GM23338 (cell line): ENCODE results near the gene RHOG. TPM values are rescaled to one million over a fixed set of nuclear protein-coding genes. Genes with fewer than 3 reads are reported as not detected.

ENCODE experiments used
- ATAC-seq: fragments of 200-7000 bp; cut with Tn5 transposase; 3 replicates; pipeline ENCODE4 v1.9.1; 2020
- DNase-seq: peaks from one replicate; pipeline ENCODE4 v3.0.0-alpha.2; 2015; ENCODE audit warnings: low spot score
- H2AFZ ChIP-seq: fragments of 200-600 bp; sonication (generic); 2 replicates; pipeline ENCODE4 v1.8.0; 2016; ENCODE audit warnings: antibody characterized with exemption, mild to moderate bottlenecking, moderate library complexity
- H3F3A ChIP-seq: fragments of 200-600 bp; sonication (generic); replicated peaks from 2 replicates; pipeline ENCODE4 v1.8.0; 2017; ENCODE audit warnings: antibody characterized with exemption, mixed run types, low read depth
- H3K27ac ChIP-seq: fragments of 200-600 bp; sonication (generic); 2 replicates; pipeline ENCODE4 v1.6.1; 2016; ENCODE audit warnings: low read depth
- H3K27me3 ChIP-seq: fragments of 200-600 bp; sonication (generic); 2 replicates; pipeline ENCODE4 v1.8.0; 2016; ENCODE audit warnings: mild to moderate bottlenecking, mixed run types, moderate library complexity; ENCODE audit not compliant: insufficient read depth
- H3K36me3 ChIP-seq: fragments of 200-600 bp; sonication (generic); 2 replicates; pipeline ENCODE4 v1.8.0; 2016; ENCODE audit warnings: mild to moderate bottlenecking; ENCODE audit not compliant: insufficient read depth
- H3K4me1 ChIP-seq: fragments of 200-600 bp; sonication (generic); 2 replicates; pipeline ENCODE4 v1.8.0; 2016; ENCODE audit warnings: mild to moderate bottlenecking, moderate library complexity; ENCODE audit not compliant: insufficient read depth
- H3K4me2 ChIP-seq: fragments of 200-600 bp; sonication (generic); 2 replicates; pipeline ENCODE4 v1.7.1; 2017; ENCODE audit warnings: mixed run types
- H3K4me3 ChIP-seq: fragments of 200-600 bp; sonication (generic); 2 replicates; pipeline ENCODE4 v1.6.1; 2016; ENCODE audit warnings: mixed run types
- H3K79me2 ChIP-seq: fragments of 200-600 bp; sonication (generic); replicated peaks from 2 replicates; pipeline ENCODE4 v1.8.0; 2017; ENCODE audit warnings: mild to moderate bottlenecking; ENCODE audit not compliant: insufficient read depth
- H3K9me2 ChIP-seq: fragments of 200-600 bp; sonication (generic); 2 replicates; pipeline ENCODE4 v1.8.0; 2017; ENCODE audit not compliant: insufficient read depth
- H4K20me1 ChIP-seq: fragments of 200-600 bp; sonication (generic); replicated peaks from 2 replicates; pipeline ENCODE4 v1.8.0; 2017; ENCODE audit warnings: mild to moderate bottlenecking; ENCODE audit not compliant: insufficient read depth
- H3K27ac Mint-ChIP-seq: 2 replicates; pipeline ENCODE4 v1.8.0; 2020; ENCODE audit warnings: inconsistent platforms, mild to moderate bottlenecking, moderate library complexity, mixed read lengths
- H3K27me3 Mint-ChIP-seq: 3 replicates; pipeline ENCODE4 v1.8.0; 2022; ENCODE audit warnings: low read depth, mild to moderate bottlenecking, moderate library complexity, mixed read lengths, inconsistent platforms; ENCODE audit not compliant: insufficient read depth, poor library complexity
- H3K36me3 Mint-ChIP-seq: 3 replicates; pipeline ENCODE4 v1.8.0; 2021; ENCODE audit warnings: low read depth, mild to moderate bottlenecking, inconsistent platforms, moderate library complexity, mixed read lengths
- H3K4me1 Mint-ChIP-seq: 3 replicates; pipeline ENCODE4 v1.8.0; 2020; ENCODE audit warnings: mild to moderate bottlenecking, inconsistent platforms, mixed read lengths
- H3K4me3 Mint-ChIP-seq: 3 replicates; pipeline ENCODE4 v1.8.0; 2021; ENCODE audit warnings: moderate library complexity, mild to moderate bottlenecking, inconsistent platforms, mixed read lengths
- H3K9me3 Mint-ChIP-seq: 3 replicates; pipeline ENCODE4 v1.8.0; 2020; ENCODE audit warnings: moderate library complexity, mild to moderate bottlenecking, inconsistent platforms, mixed read lengths
- CREB1 ChIP-seq: fragments of 250-450 bp; sonication (Bioruptor Pico); IDR thresholded peaks from 2 replicates; pipeline ENCODE4 v1.5.0; 2020; ENCODE audit warnings: low read depth, mild to moderate bottlenecking, moderate library complexity
- EZH2 ChIP-seq: fragments of 200-600 bp; sonication (generic); IDR thresholded peaks from one replicate; pipeline ENCODE4 v1.8.0; 2017; ENCODE audit warnings: antibody characterized with exemption, mild to moderate bottlenecking, low read depth; ENCODE audit not compliant: unreplicated experiment
- EZH2phosphoT487 ChIP-seq: fragments of 200-600 bp; sonication (generic); IDR thresholded peaks from one replicate; pipeline ENCODE4 v1.8.1; 2018; ENCODE audit warnings: antibody characterized with exemption; ENCODE audit not compliant: unreplicated experiment
- JUNB ChIP-seq: IDR thresholded peaks from one replicate; pipeline ENCODE4 v1.6.1; 2016; ENCODE audit warnings: antibody characterized with exemption; ENCODE audit not compliant: unreplicated experiment
- NANOG ChIP-seq: IDR thresholded peaks from 2 replicates; pipeline ENCODE4 v1.6.1; 2016; ENCODE audit warnings: antibody characterized with exemption, borderline replicate concordance
- POLR2AphosphoS5 ChIP-seq: IDR thresholded peaks from 2 replicates; pipeline ENCODE4 v1.6.1; 2016; ENCODE audit warnings: antibody characterized with exemption, low read depth
- REST ChIP-seq: IDR thresholded peaks from one replicate; pipeline ENCODE4 v1.6.1; 2018; ENCODE audit warnings: antibody characterized with exemption; ENCODE audit not compliant: unreplicated experiment
- STAT1 ChIP-seq: IDR thresholded peaks from one replicate; pipeline ENCODE4 v1.6.1; 2016; ENCODE audit warnings: antibody characterized with exemption; ENCODE audit not compliant: unreplicated experiment
- ZNF114 ChIP-seq: fragments of 250-450 bp; sonication (Bioruptor Pico); IDR thresholded peaks from 2 replicates; pipeline ENCODE4 v1.5.0; 2020; ENCODE audit warnings: mild to moderate bottlenecking, moderate library complexity
- ZNF331 ChIP-seq: fragments of 250-450 bp; sonication (Bioruptor Pico); IDR thresholded peaks from 2 replicates; pipeline ENCODE4 v1.5.0; 2020; ENCODE audit warnings: low read depth, mild to moderate bottlenecking, moderate library complexity
- polyA plus RNA-seq: library from polyadenylated mRNA; unstranded; fragments of >200 nt; fragmentation: Nextera tagmentation; extraction: Ambion mirVana; gene quantifications from 2 replicates; pipeline ENCODE4 v1.2.1, GENCODE V29; 2016
- total RNA-seq: library from RNA; depleted of rRNA; stranded (reverse); fragments of >200 nt; shearing (Covaris generic); gene quantifications from 2 replicates; pipeline ENCODE4 v1.2.3, GENCODE V29; 2014
- TF ChIP-seq, protein P1 (sequence below): IDR thresholded peaks from 2 replicates; pipeline ENCODE4 v1.6.1; 2016; ENCODE audit warnings: antibody characterized with exemption
- TF ChIP-seq, protein P2 (sequence below), 2 experiments: fragments of 200-600 bp in 1 of 2; sonication (generic) in 1 of 2; conservative IDR thresholded peaks; 2 replicates each; pipeline versions ENCODE4 v1.5.1 to v1.6.1; 2016 to 2017; ENCODE audit warnings: antibody characterized with exemption in 2 of 2, low read depth in 2 of 2, mild to moderate bottlenecking in 2 of 2, moderate library complexity in 1 of 2

RHOG gene
- total and polyA plus RNA-seq, 2 experiments from 2014 or later = 26.3 to 38.6 TPM

- Histone ChIP-seq H3K27ac (no peak overlapping the region), H3K9me2 (no peaks in the 10 kb centered on the region), H4K20me1 (peaks cover 57% of the 10 kb centered on the region), H2AFZ (no peak overlapping the region), H3K4me2 (peak overlapping the region; percentile 55; the same call in 1 of the 2 replicates), H3K4me1 (peaks cover 28% of the 10 kb centered on the region), H3K4me3 (no peak overlapping the region), H3K27me3 (no peaks in the 10 kb centered on the region), H3F3A (0 out of 2 replicates have a peak, but pooled peaks cover 3% of the 10 kb centered on the region), H3K36me3 (no peaks in the 10 kb centered on the region; the same call in 1 of the 2 replicates), H3K79me2 (peaks cover 70% of the 10 kb centered on the region)
- Mint-ChIP-seq H3K4me1 (peaks cover 53% of the 10 kb centered on the region), H3K4me3 (no peak overlapping the region), H3K27me3 (peaks cover 9% of the 10 kb centered on the region), H3K27ac (no peak overlapping the region), H3K36me3 (peaks cover 15% of the 10 kb centered on the region), H3K9me3 (no peaks in the 10 kb centered on the region; the same call in 2 of the 3 replicates)
- no peak for TF ChIP-seq EZH2phosphoT487
- ATAC-seq = no peak
- no peak for DNase-seq
These were observed 3.0 kb downstream of the RHOG start for GRCh38 chr11:3837793-3838192.

DNA sequence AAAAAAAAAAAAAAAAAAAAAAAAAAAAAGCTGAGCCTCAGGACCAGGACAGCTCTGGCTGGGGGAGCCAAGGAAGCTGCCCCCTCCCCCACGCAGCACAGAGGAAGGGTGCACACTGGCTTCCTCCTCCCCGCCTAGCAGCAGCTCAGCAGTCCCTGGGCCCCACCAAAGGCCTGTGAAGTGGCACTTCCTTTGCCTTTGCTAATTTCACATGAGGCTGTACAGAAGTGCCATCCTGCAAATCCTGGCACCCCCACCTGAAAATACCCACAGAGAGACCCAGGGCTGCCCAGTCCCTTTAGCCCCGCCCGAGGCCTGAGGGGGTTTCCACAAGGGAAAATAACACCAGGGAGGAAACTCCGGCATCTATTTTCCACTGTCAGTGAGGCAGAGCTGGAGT is 3.9 kb downstream of the RHOG start:
- H3K4me1 ChIP-seq = peaks cover 26% of the 10 kb centered on the region
- no peaks in the 10 kb centered on the region for H3K9me2 ChIP-seq
- 0 out of 2 replicates have a peak, but pooled peaks cover 3% of the 10 kb centered on the region for H3F3A ChIP-seq
- H3K27me3 ChIP-seq = no peaks in the 10 kb centered on the region
- Mint-ChIP-seq H3K9me3 (no peaks in the 10 kb centered on the region; the same call in 2 of the 3 replicates), H3K4me1 (peaks cover 51% of the 10 kb centered on the region), H3K27me3 (peaks cover 8% of the 10 kb centered on the region), H3K36me3 (peaks cover 15% of the 10 kb centered on the region), H3K4me3 (no peak overlapping the region), H3K27ac (no peak overlapping the region)
- H4K20me1 ChIP-seq = peaks cover 57% of the 10 kb centered on the region
- no peak overlapping the region for H3K4me3 ChIP-seq
- TF ChIP-seq, protein P1, sequence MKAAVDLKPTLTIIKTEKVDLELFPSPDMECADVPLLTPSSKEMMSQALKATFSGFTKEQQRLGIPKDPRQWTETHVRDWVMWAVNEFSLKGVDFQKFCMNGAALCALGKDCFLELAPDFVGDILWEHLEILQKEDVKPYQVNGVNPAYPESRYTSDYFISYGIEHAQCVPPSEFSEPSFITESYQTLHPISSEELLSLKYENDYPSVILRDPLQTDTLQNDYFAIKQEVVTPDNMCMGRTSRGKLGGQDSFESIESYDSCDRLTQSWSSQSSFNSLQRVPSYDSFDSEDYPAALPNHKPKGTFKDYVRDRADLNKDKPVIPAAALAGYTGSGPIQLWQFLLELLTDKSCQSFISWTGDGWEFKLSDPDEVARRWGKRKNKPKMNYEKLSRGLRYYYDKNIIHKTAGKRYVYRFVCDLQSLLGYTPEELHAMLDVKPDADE = no peak
- TF ChIP-seq STAT1 (no peak), EZH2phosphoT487 (no peak), CREB1 (no peak), ZNF331 (CRISPR knock-in tag) (no peak), EZH2 (no peak), NANOG (no peak), POLR2AphosphoS5 (no peak), ZNF114 (CRISPR knock-in tag) (no peak), REST (no peak), JUNB (no peak)
- TF ChIP-seq, protein P2, sequence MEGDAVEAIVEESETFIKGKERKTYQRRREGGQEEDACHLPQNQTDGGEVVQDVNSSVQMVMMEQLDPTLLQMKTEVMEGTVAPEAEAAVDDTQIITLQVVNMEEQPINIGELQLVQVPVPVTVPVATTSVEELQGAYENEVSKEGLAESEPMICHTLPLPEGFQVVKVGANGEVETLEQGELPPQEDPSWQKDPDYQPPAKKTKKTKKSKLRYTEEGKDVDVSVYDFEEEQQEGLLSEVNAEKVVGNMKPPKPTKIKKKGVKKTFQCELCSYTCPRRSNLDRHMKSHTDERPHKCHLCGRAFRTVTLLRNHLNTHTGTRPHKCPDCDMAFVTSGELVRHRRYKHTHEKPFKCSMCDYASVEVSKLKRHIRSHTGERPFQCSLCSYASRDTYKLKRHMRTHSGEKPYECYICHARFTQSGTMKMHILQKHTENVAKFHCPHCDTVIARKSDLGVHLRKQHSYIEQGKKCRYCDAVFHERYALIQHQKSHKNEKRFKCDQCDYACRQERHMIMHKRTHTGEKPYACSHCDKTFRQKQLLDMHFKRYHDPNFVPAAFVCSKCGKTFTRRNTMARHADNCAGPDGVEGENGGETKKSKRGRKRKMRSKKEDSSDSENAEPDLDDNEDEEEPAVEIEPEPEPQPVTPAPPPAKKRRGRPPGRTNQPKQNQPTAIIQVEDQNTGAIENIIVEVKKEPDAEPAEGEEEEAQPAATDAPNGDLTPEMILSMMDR (conservative IDR thresholded peaks at IDR 0.05; ENCODE audit: low read depth in 2 of 2) = no peak
- H3K27ac ChIP-seq = no peak overlapping the region
- peak overlapping the region; percentile 55; the same call in 1 of the 2 replicates for H3K4me2 ChIP-seq
- no peaks in the 10 kb centered on the region; the same call in 1 of the 2 replicates for H3K36me3 ChIP-seq
- H3K79me2 ChIP-seq = peaks cover 73% of the 10 kb centered on the region
- ATAC-seq (no peak), DNase-seq (no peak)
- H2AFZ ChIP-seq = no peak overlapping the region
